ENCODE results near the gene NAA80.
A peak's percentile ranks its signal among the peaks of the same experiment; 100 is the strongest.

NAA80 gene

DNA sequence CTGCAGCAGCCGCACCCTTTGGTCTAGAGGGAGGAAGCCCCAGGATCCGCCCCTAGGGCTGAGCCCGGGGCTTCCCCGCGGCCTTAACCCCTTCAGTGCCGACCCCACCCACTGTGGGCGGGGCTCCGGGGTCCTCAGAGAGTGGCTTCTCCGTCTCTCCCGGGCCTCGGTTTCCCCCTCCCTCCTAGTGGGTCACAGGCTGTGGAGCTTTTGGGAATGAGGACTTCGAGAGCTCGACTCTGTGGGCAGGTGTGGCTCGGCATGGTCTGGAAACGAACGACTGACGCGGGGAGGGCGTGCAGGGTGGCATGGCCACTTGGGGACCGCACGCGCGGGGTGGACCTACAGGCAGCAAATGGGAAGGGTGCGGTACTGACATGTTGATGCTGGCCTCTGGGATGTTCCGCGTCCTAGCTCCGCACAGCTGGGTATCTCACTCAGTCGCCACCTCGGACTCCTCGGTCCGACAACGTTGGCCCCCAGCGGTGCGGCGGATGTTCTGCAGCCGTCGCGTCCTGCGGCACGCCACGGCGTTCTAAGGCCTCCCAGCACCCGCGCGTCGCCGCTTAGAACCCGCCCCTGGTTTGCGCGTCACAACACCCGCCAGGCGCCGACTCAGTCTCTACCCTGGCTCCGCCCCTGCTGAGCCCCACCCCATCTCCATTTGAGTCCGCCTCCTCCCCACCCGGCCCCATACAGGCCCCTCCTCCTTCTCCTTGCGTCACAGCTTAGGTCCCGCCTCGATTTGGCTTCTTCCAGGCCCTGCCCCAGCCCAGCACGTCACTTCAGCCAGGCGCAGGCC lies at the start of gene NAA80, which contains the start of gene HYAL3:
Gene NAA80, minus strand, starts transcription at position 570 of the 802 bp plus-strand sequence. CDS start 1,942 bp downstream, outside the sequence.
Gene HYAL3, minus strand, starts transcription at position 570 of the 802 bp plus-strand sequence. CDS start 3,803 bp downstream, outside the sequence.
- peak within 1 kb of the TSS; percentile 90 for H3K27ac ChIP-seq
- TF ChIP-seq, protein P1, sequence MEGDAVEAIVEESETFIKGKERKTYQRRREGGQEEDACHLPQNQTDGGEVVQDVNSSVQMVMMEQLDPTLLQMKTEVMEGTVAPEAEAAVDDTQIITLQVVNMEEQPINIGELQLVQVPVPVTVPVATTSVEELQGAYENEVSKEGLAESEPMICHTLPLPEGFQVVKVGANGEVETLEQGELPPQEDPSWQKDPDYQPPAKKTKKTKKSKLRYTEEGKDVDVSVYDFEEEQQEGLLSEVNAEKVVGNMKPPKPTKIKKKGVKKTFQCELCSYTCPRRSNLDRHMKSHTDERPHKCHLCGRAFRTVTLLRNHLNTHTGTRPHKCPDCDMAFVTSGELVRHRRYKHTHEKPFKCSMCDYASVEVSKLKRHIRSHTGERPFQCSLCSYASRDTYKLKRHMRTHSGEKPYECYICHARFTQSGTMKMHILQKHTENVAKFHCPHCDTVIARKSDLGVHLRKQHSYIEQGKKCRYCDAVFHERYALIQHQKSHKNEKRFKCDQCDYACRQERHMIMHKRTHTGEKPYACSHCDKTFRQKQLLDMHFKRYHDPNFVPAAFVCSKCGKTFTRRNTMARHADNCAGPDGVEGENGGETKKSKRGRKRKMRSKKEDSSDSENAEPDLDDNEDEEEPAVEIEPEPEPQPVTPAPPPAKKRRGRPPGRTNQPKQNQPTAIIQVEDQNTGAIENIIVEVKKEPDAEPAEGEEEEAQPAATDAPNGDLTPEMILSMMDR (conservative IDR thresholded peaks at IDR 0.05), result peak; percentile 55

DNA sequence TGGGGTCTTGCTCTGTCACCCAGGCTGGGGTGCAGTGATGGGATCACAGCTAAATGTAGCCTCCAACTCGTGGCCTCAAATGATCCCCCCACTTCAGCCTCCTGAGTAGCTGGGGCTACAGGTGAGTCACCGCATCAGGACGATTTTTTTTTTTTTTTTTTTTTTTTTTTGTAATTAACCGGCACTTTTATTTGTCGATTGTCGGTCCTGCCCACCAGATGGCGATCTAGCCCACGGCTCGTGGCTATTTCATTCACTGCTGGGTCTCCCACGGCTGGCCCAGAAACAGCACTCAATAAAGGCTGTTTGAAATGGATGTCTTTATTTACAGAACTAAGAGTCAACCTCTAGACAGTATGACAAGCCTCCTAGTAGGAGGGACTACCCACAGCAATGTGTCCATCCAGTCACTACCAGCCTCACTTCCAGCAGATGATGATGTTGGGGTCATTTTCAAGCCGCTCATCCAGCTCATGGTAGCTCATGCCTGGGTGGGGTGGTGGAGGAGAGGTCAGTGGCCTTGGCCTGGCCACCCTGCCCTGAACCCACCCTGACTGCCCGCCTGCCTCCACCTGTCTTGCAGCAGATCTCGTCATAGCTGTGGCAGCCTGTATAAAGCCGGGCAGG lies 48.1 kb upstream of the NAA80 start:
- TF ChIP-seq, protein P1 (conservative IDR thresholded peaks at IDR 0.05), result peak; percentile 89
- H3K27ac ChIP-seq, result peak overlapping the region; percentile 91

DNA sequence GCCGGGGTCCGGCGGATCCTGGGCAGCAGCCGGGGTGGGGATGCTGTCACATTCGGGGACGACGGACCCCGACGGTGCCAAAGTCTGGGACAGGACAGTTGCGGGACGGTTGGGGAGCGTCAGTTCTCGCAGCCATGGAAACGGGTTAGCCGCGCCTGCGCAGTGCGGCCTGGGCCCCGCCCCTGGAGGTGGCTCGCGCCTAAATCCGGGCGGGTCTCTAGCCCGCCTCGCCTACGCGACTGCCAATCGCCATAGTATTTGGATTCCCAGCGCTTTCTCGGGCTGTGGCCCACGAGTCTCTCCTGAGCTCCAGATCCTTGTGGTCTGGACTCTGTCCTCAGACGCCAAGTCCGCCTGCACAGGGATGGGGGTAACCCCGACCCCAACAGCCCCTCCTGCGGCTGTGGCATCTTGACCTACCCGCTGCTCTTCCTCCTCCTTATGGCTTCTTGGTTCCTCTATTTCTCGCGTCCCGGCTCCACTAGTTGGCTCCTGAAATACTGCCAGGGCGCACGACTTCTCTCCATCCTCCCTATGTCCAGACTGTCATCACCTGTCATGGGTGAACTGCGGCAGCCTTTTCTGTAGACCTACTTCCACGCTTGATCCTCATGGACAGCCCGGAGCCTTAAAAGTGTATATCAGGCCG lies 46.5 kb upstream of the NAA80 start, which contains the start of gene ZMYND10:
Gene ZMYND10, minus strand, starts transcription at position 147 of the 649 bp plus-strand sequence. CDS start 153 bp downstream, outside the sequence.
- H3K27ac ChIP-seq, result peak within 1 kb of the TSS; percentile 58
- TF ChIP-seq, protein P1 (conservative IDR thresholded peaks at IDR 0.05), result no peak

DNA sequence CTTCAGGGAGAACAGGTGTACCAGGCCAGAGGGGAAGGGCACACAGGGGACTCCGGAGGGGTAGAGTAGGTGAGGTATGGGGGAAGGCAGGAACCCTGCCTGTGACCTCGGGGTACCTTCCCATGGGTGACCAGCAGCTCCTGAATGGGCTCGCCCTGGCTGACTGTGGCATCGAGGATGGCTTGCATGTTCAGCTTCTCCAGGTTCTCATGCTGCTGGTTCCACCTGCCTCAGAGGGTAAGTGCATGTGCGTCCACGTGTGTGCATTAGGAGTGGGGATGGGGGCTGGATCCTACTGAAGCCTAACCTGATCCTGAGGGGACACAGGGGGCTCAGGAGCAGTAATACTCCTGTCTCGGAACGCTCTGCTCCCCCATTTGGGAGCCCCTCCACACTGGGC lies 45.8 kb upstream of the NAA80 start:
- peak overlapping the region; percentile 58; the same call in 1 of the 2 replicates for H3K27ac ChIP-seq
- TF ChIP-seq, protein P1 (conservative IDR thresholded peaks at IDR 0.05), result no peak

- TF ChIP-seq, protein P1 (conservative IDR thresholded peaks at IDR 0.05), result no peak
- no peak overlapping the region for H3K27ac ChIP-seq
These were observed 43.8 kb upstream of the NAA80 start for GRCh38 chr3:50342813-50343633.

GRCh38 chr3:50341996-50342650 lies 42.9 kb upstream of the NAA80 start:
- TF ChIP-seq, protein P1 (conservative IDR thresholded peaks at IDR 0.05), result no peak
- H3K27ac ChIP-seq, result no peak overlapping the region

All from VCaP (cell line).